Measurements from ENCODE around the gene MBLAC2. TPM values are rescaled to one million over a fixed set of nuclear protein-coding genes. Genes with fewer than 3 reads are reported as not detected.
A peak's percentile ranks its signal among the peaks of the same experiment; 100 is the strongest.

Gene MBLAC2
- total RNA-seq, 1 experiment from 2014 or later = 18.0 TPM

DNA sequence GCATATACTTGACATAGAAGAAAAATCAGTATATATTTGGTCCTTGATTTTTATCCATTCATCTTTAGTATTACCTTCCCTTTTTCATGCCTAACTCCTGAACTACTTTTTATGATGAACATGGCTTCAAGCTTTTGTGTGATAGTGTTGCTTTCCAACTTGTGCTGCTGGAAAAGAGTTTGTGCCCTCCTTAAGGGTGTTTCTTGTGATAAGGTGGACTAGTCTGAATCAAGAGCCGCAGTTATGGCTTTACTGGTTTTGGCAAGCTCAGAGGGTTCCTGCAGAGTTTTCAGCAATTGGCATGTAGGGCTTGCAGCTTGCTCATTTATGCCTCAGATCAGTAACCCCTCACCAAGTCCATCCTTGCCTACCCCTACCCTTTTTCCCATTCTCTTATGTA is 20.6 kb upstream of the MBLAC2 start:
- H3K9ac ChIP-seq (ENCODE audit: low read length) = no peak overlapping the region
- peaks cover 33% of the 10 kb centered on the region for H3K79me2 ChIP-seq (ENCODE audit: low read length)
- no peaks in the 10 kb centered on the region for H3K9me2 ChIP-seq (replicated peaks; ENCODE audit: insufficient read depth, low read length)
- no peaks in the 10 kb centered on the region for H3K4me1 ChIP-seq (ENCODE audit: low read length)
- H3K27me3 ChIP-seq (ENCODE audit: low read length) = no peaks in the 10 kb centered on the region
- H3K36me3 ChIP-seq (ENCODE audit: insufficient read depth, low read length) = peaks cover 67% of the 10 kb centered on the region
- no peak overlapping the region for H3K4me2 ChIP-seq (ENCODE audit: low read depth, low read length, poor library complexity, severe bottlenecking)
- no peaks in the 10 kb centered on the region for H3K9me3 ChIP-seq (ENCODE audit: low read length)
- H2AFZ ChIP-seq (ENCODE audit: low read length) = no peak overlapping the region
- H4K20me1 ChIP-seq (ENCODE audit: insufficient read depth, low read depth, low read length) = no peaks in the 10 kb centered on the region
- DNase-seq = no peak
- H3K27ac ChIP-seq (ENCODE audit: low read length) = no peak overlapping the region
- no peak overlapping the region for H3K4me3 ChIP-seq (ENCODE audit: low read length)

- no peak overlapping the region for H3K9ac ChIP-seq (ENCODE audit: low read length)
- H3K27me3 ChIP-seq (ENCODE audit: low read length) = no peaks in the 10 kb centered on the region
- no peaks in the 10 kb centered on the region for H3K9me3 ChIP-seq (ENCODE audit: low read length)
- no peak overlapping the region for H3K4me3 ChIP-seq (ENCODE audit: low read length)
- H4K20me1 ChIP-seq (ENCODE audit: insufficient read depth, low read depth, low read length) = no peaks in the 10 kb centered on the region
- H2AFZ ChIP-seq (ENCODE audit: low read length) = no peak overlapping the region
- H3K9me2 ChIP-seq (replicated peaks; ENCODE audit: insufficient read depth, low read length) = no peaks in the 10 kb centered on the region
- peaks cover 65% of the 10 kb centered on the region for H3K36me3 ChIP-seq (ENCODE audit: insufficient read depth, low read length)
- peaks cover 33% of the 10 kb centered on the region for H3K79me2 ChIP-seq (ENCODE audit: low read length)
- no peak overlapping the region for H3K4me2 ChIP-seq (ENCODE audit: low read depth, low read length, poor library complexity, severe bottlenecking)
- no peaks in the 10 kb centered on the region for H3K4me1 ChIP-seq (ENCODE audit: low read length)
- DNase-seq = no peak
- H3K27ac ChIP-seq (ENCODE audit: low read length) = no peak overlapping the region
Observed at GRCh38 chr5:90494043-90494442, 19.5 kb upstream of the MBLAC2 start.

- H3K79me2 ChIP-seq (ENCODE audit: low read length) = peaks cover 59% of the 10 kb centered on the region
- H3K9me3 ChIP-seq (ENCODE audit: low read length) = no peaks in the 10 kb centered on the region
- H3K9me2 ChIP-seq (replicated peaks; ENCODE audit: insufficient read depth, low read length) = no peaks in the 10 kb centered on the region
- no peak overlapping the region for H2AFZ ChIP-seq (ENCODE audit: low read length)
- no peak overlapping the region for H3K4me3 ChIP-seq (ENCODE audit: low read length)
- H3K36me3 ChIP-seq (ENCODE audit: insufficient read depth, low read length) = peaks cover 70% of the 10 kb centered on the region
- no peak overlapping the region for H3K27ac ChIP-seq (ENCODE audit: low read length)
- H3K27me3 ChIP-seq (ENCODE audit: low read length) = no peaks in the 10 kb centered on the region
- H3K4me2 ChIP-seq (ENCODE audit: low read depth, low read length, poor library complexity, severe bottlenecking) = no peak overlapping the region
- no peak overlapping the region for H3K9ac ChIP-seq (ENCODE audit: low read length)
- no peaks in the 10 kb centered on the region for H3K4me1 ChIP-seq (ENCODE audit: low read length)
- no peaks in the 10 kb centered on the region for H4K20me1 ChIP-seq (ENCODE audit: insufficient read depth, low read depth, low read length)
- DNase-seq = no peak
Observed at GRCh38 chr5:90488791-90489190, 14.2 kb upstream of the MBLAC2 start.

- Histone ChIP-seq H3K9me2 (replicated peaks; ENCODE audit: insufficient read depth, low read length) (no peaks in the 10 kb centered on the region), H4K20me1 (ENCODE audit: insufficient read depth, low read depth, low read length) (no peaks in the 10 kb centered on the region), H3K79me2 (ENCODE audit: low read length) (peaks cover 77% of the 10 kb centered on the region), H3K27ac (ENCODE audit: low read length) (no peak overlapping the region), H2AFZ (ENCODE audit: low read length) (no peak overlapping the region), H3K9ac (ENCODE audit: low read length) (no peak overlapping the region), H3K4me1 (ENCODE audit: low read length) (no peaks in the 10 kb centered on the region), H3K9me3 (ENCODE audit: low read length) (no peaks in the 10 kb centered on the region), H3K27me3 (ENCODE audit: low read length) (no peaks in the 10 kb centered on the region), H3K4me2 (ENCODE audit: low read depth, low read length, poor library complexity, severe bottlenecking) (no peak overlapping the region), H3K36me3 (ENCODE audit: insufficient read depth, low read length) (peaks cover 48% of the 10 kb centered on the region), H3K4me3 (ENCODE audit: low read length) (no peak overlapping the region)
- DNase-seq = no peak
Observed at GRCh38 chr5:90484540-90484939, 10.0 kb upstream of the MBLAC2 start.

- Histone ChIP-seq H3K4me2 (ENCODE audit: low read depth, low read length, poor library complexity, severe bottlenecking) (no peak overlapping the region), H3K9me2 (replicated peaks; ENCODE audit: insufficient read depth, low read length) (no peaks in the 10 kb centered on the region), H3K36me3 (ENCODE audit: insufficient read depth, low read length) (peaks cover 43% of the 10 kb centered on the region), H3K4me1 (ENCODE audit: low read length) (peaks cover under 1% of the 10 kb centered on the region; the same call in 1 of the 2 replicates), H4K20me1 (ENCODE audit: insufficient read depth, low read depth, low read length) (no peaks in the 10 kb centered on the region), H3K79me2 (ENCODE audit: low read length) (peaks cover 88% of the 10 kb centered on the region), H3K4me3 (ENCODE audit: low read length) (no peak overlapping the region), H3K27me3 (ENCODE audit: low read length) (no peaks in the 10 kb centered on the region), H2AFZ (ENCODE audit: low read length) (no peak overlapping the region), H3K27ac (ENCODE audit: low read length) (no peak overlapping the region), H3K9ac (ENCODE audit: low read length) (no peak overlapping the region), H3K9me3 (ENCODE audit: low read length) (no peaks in the 10 kb centered on the region)
- no peak for DNase-seq
Observed at GRCh38 chr5:90483206-90483605, 8.6 kb upstream of the MBLAC2 start.

- Histone ChIP-seq H4K20me1 (ENCODE audit: insufficient read depth, low read depth, low read length) (no peaks in the 10 kb centered on the region), H3K9ac (ENCODE audit: low read length) (no peak overlapping the region), H3K9me3 (ENCODE audit: low read length) (no peaks in the 10 kb centered on the region)
Observed at GRCh38 chr5:90480699-90481098, 6.1 kb upstream of the MBLAC2 start.

GRCh38 chr5:90479611-90480385 is 5.2 kb upstream of the MBLAC2 start:
- no peaks in the 10 kb centered on the region for H4K20me1 ChIP-seq (ENCODE audit: insufficient read depth, low read depth, low read length)
- no peak overlapping the region for H3K4me3 ChIP-seq (ENCODE audit: low read length)
- H3K9ac ChIP-seq (ENCODE audit: low read length) = no peak overlapping the region
- H3K9me3 ChIP-seq (ENCODE audit: low read length) = no peaks in the 10 kb centered on the region
- DNase-seq = no peak
- H3K27ac ChIP-seq (ENCODE audit: low read length) = no peak overlapping the region
- peaks cover 95% of the 10 kb centered on the region for H3K79me2 ChIP-seq (ENCODE audit: low read length)
- no peak overlapping the region for H2AFZ ChIP-seq (ENCODE audit: low read length)
- H3K4me1 ChIP-seq (ENCODE audit: low read length) = peaks cover 26% of the 10 kb centered on the region
- H3K36me3 ChIP-seq (ENCODE audit: insufficient read depth, low read length) = peaks cover 26% of the 10 kb centered on the region
- no peaks in the 10 kb centered on the region for H3K27me3 ChIP-seq (ENCODE audit: low read length)
- no peaks in the 10 kb centered on the region for H3K9me2 ChIP-seq (replicated peaks; ENCODE audit: insufficient read depth, low read length)
- no peak overlapping the region for H3K4me2 ChIP-seq (ENCODE audit: low read depth, low read length, poor library complexity, severe bottlenecking)

More at GRCh38 chr5:90480699-90481098, 6.1 kb upstream of the MBLAC2 start:
- H3K27ac ChIP-seq (ENCODE audit: low read length) = no peak overlapping the region
- no peak overlapping the region for H3K4me3 ChIP-seq (ENCODE audit: low read length)
- DNase-seq = no peak
- H3K9me2 ChIP-seq (replicated peaks; ENCODE audit: insufficient read depth, low read length) = no peaks in the 10 kb centered on the region
- peaks cover 33% of the 10 kb centered on the region for H3K36me3 ChIP-seq (ENCODE audit: insufficient read depth, low read length)
- no peak overlapping the region for H2AFZ ChIP-seq (ENCODE audit: low read length)
- no peak overlapping the region for H3K4me2 ChIP-seq (ENCODE audit: low read depth, low read length, poor library complexity, severe bottlenecking)
- peaks cover 95% of the 10 kb centered on the region for H3K79me2 ChIP-seq (ENCODE audit: low read length)
- peaks cover 24% of the 10 kb centered on the region for H3K4me1 ChIP-seq (ENCODE audit: low read length)
- no peaks in the 10 kb centered on the region for H3K27me3 ChIP-seq (ENCODE audit: low read length)

DNA sequence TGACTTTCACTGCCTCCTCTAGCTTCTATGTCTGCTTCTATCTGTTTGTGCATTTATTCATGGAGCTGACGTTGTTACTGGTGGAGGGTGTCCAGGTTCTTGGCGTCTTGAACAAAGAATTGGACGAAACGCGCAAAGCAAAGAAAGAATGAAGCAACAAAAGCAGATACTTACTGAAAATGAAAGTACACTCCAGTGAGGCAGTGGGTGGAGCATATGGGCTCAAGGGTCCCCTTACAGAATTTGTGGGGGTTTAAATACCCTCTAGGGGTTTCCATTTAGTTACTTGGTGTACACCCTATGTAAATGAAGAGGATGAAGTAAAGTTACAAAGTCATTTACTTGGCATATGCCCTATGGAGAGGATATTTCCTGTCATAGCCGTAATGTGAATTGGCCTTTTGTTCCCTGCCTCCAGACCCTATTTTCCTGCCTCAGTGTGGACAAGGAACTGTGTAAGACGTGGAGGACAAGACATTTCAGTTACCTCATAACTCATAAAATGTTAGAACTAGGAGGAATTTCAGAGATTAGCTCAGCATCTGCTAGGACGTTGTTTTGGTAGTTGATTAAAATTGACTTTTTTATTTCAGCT is 3.1 kb upstream of the MBLAC2 start:
- no peak overlapping the region for H3K4me3 ChIP-seq (ENCODE audit: low read length)
- H3K4me1 ChIP-seq (ENCODE audit: low read length) = peaks cover 31% of the 10 kb centered on the region
- H4K20me1 ChIP-seq (ENCODE audit: insufficient read depth, low read depth, low read length) = no peaks in the 10 kb centered on the region
- no peak overlapping the region for H2AFZ ChIP-seq (ENCODE audit: low read length)
- no peaks in the 10 kb centered on the region for H3K9me3 ChIP-seq (ENCODE audit: low read length)
- peak overlapping the region; percentile 89 for H3K4me2 ChIP-seq (ENCODE audit: low read depth, low read length, poor library complexity, severe bottlenecking)
- peaks cover 24% of the 10 kb centered on the region for H3K36me3 ChIP-seq (ENCODE audit: insufficient read depth, low read length)
- no peak overlapping the region for H3K27ac ChIP-seq (ENCODE audit: low read length)
- no peaks in the 10 kb centered on the region for H3K27me3 ChIP-seq (ENCODE audit: low read length)
- no peak for DNase-seq
- H3K9ac ChIP-seq (ENCODE audit: low read length) = no peak overlapping the region
- H3K79me2 ChIP-seq (ENCODE audit: low read length) = peaks cover 97% of the 10 kb centered on the region
- no peaks in the 10 kb centered on the region for H3K9me2 ChIP-seq (replicated peaks; ENCODE audit: insufficient read depth, low read length)
